ENCODE measurements around the gene FBXO38.

Gene FBXO38

GRCh38 chr5:148477429-148477828 is 93.7 kb downstream of the FBXO38 start:
- DNase-seq (ENCODE audit: low spot score), result no peak

DNA sequence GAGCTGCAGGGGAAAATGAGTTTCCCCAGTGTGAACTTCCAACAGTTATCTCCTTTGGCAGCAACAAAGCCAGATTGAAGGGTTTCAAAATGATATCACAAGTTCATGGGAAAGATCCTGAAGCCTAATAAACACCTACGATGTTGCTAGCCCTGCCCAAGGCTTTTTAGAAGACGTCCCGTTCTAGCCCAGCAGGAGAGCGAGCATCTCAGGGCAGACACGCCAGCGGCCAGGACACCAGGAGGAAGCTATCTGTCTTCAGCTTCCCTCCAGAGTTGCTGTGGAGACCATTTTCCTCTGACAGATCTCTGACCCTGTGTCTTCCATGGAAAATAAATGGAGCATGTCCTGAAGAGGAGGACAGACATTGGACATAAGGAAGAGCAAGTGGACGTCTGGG is 98.4 kb downstream of the FBXO38 start:
- no peak for DNase-seq (ENCODE audit: low spot score)

GRCh38 chr5:148482697-148483462 is 99.1 kb downstream of the FBXO38 start:
- DNase-seq (ENCODE audit: low spot score), result peak; percentile 78

- DNase-seq (ENCODE audit: low spot score), result no peak
Measured at GRCh38 chr5:148483750-148484149, 100.0 kb downstream of the FBXO38 start.

DNA sequence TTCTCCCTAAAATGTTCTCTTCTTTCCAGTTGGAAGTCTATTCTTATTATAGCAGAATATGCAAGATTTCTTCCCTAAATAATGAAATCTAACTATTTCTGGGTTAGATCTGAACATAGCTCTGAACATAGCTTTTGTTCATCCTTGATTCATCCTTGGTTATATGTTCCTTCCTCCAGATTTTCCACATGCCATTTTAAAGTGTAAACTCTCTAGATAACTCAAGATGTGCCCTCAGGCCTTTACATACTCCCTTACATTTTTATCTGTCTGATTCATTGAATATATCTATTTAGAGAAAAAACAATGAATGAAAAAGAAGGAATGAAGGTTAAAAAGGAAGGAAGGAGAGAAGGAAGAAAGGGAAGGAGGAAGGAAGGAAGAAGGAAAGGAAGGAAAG is 100.9 kb downstream of the FBXO38 start:
- no peak for DNase-seq (ENCODE audit: low spot score)

GRCh38 chr5:148486456-148486855 is 102.7 kb downstream of the FBXO38 start:
- DNase-seq (ENCODE audit: low spot score), result no peak

GRCh38 chr5:148488757-148489156 is 105.0 kb downstream of the FBXO38 start:
- DNase-seq (ENCODE audit: low spot score), result no peak

GRCh38 chr5:148491015-148491792 is 107.4 kb downstream of the FBXO38 start:
- DNase-seq (ENCODE audit: low spot score), result no peak

GRCh38 chr5:148491793-148492184 is 108.0 kb downstream of the FBXO38 start:
- DNase-seq (ENCODE audit: low spot score), result no peak

- no peak for DNase-seq (ENCODE audit: low spot score)
Measured at GRCh38 chr5:148492351-148492750, 108.6 kb downstream of the FBXO38 start.

Data from iPS-NIHi11 (cell line).